GM18951 (cell line): Measurements from ENCODE around the gene RCOR3.

Experiments
- POLR2A ChIP-seq: IDR thresholded peaks from 4 replicates; pipeline ENCODE4 v1.6.1; 2011; ENCODE audit warnings: mild to moderate bottlenecking; ENCODE audit not compliant: insufficient read length, insufficient read depth; ENCODE audit errors: extremely low read depth
- in situ Hi-C: fragments of 300-500 bp; cut with MboI; formaldehyde crosslinking; loops from one replicate; pipeline ENCODE4 v1.12.0; 2022; ENCODE audit warnings: low sequenced_read_pairs, mixed read lengths, inconsistent platforms; ENCODE audit not compliant: unreplicated experiment

The RCOR3 gene

GRCh38 chr1:211281320-211282022 lies 22.3 kb downstream of the RCOR3 start:
- no peak for TF ChIP-seq POLR2A
- in situ Hi-C loops = no loop called here

- TF ChIP-seq POLR2A = no peak
- in situ Hi-C loops = no loop called here
Measured at GRCh38 chr1:211282023-211282373, 22.8 kb downstream of the RCOR3 start.

- in situ Hi-C loops = no loop called here
- no peak for TF ChIP-seq POLR2A
Measured at GRCh38 chr1:211285196-211285595, 26.0 kb downstream of the RCOR3 start.

GRCh38 chr1:211287218-211287617 lies 28.1 kb downstream of the RCOR3 start:
- in situ Hi-C loops = no loop called here
- TF ChIP-seq POLR2A = no peak

- no peak for TF ChIP-seq POLR2A
- in situ Hi-C loops = no loop called here
Measured at GRCh38 chr1:211292411-211292810, 33.2 kb downstream of the RCOR3 start.

GRCh38 chr1:211296396-211296795 lies 37.2 kb downstream of the RCOR3 start:
- in situ Hi-C loops = no loop called here
- TF ChIP-seq POLR2A = no peak

GRCh38 chr1:211305044-211305443 lies 45.9 kb downstream of the RCOR3 start:
- no peak for TF ChIP-seq POLR2A
- in situ Hi-C loops = no loop called here

- in situ Hi-C loops = no loop called here
- TF ChIP-seq POLR2A = no peak
Measured at GRCh38 chr1:211309617-211310016, 50.5 kb downstream of the RCOR3 start.

- in situ Hi-C loops = no loop called here
- no peak for TF ChIP-seq POLR2A
Measured at GRCh38 chr1:211313392-211313791, 54.2 kb downstream of the RCOR3 start.

- TF ChIP-seq POLR2A = no peak
- in situ Hi-C loops = no loop called here
Measured at GRCh38 chr1:211318576-211319280, 59.6 kb downstream of the RCOR3 start.

- TF ChIP-seq POLR2A = no peak
- in situ Hi-C loops = loop anchor here (10.0 kb wide), 1 partner anchor 155 kb away; no protein-coding TSS in a partner anchor
Measured at GRCh38 chr1:211319892-211320291, 60.7 kb downstream of the RCOR3 start.

GRCh38 chr1:211320980-211321379 lies 61.8 kb downstream of the RCOR3 start:
- TF ChIP-seq POLR2A = no peak
- in situ Hi-C loops = loop anchor here (10.0 kb wide), 1 partner anchor 154 kb away; no protein-coding TSS in a partner anchor

- in situ Hi-C loops = loop anchor here (10.0 kb wide), 1 partner anchor 153 kb away; no protein-coding TSS in a partner anchor
Measured at GRCh38 chr1:211321646-211322045, 62.5 kb downstream of the RCOR3 start.
